Measurements from ENCODE around the gene IQCE.

DNA sequence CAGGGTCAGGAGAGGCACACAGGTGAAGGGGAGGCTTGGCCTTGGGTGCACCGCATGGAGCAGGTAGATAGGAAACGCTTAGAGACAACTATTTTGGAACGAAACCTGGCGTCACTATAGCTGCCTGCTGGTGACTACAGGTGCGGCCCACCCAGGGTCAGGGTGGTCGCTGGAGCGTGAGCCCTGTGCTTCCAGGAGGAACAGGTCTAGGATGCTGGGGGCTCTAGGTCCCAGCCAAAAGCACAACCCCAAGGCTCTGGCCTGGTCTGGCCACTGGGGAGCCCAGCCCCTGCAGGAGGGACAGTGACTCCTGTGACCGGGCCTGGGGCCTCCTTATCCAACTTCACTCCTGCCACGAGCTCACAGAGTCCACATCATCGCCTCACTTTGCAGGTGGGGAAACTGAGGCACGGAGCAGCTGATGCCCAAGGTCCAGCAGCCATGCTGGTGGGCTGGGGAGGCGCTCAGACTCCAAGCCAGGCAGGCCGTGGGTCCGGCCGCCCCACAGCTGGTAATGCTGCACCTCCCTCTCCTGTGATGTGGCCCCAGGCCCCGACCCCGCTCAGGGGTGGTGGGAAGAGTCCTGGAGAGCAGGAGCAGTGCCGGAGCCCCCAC lies 30.2 kb upstream of the IQCE start:
- TF ChIP-seq POLR2A (IDR thresholded peaks at IDR 0.05; ENCODE audit: low read length), result no peak
- TF ChIP-seq GATA1 (IDR thresholded peaks at IDR 0.05; ENCODE audit: low read depth, low read length), result no peak

All from erythroblast (primary cell).